Upper lobe of right lung (tissue), 1 donor: ENCODE measurements around the gene ALPL. TPM values are rescaled to one million over a fixed set of nuclear protein-coding genes. Genes with fewer than 3 reads are reported as not detected.

Source experiments
- ATAC-seq: fragments of 200-7000 bp; cut with Tn5 transposase; one replicate; pipeline ENCODE4 v1.9.1; 2020; ENCODE audit warnings: mild to moderate bottlenecking, moderate library complexity
- DNase-seq: peaks from one replicate; pipeline ENCODE4 v3.0.0-alpha.2; 2020
- H3K27ac ChIP-seq: fragments of 200-600 bp; one replicate; pipeline ENCODE4 v1.8.0; 2022
- H3K27me3 ChIP-seq: fragments of 200-600 bp; one replicate; pipeline ENCODE4 v1.8.0; 2022; ENCODE audit warnings: mild to moderate bottlenecking
- H3K36me3 ChIP-seq: fragments of 200-600 bp; one replicate; pipeline ENCODE4 v1.8.0; 2022
- H3K4me1 ChIP-seq: fragments of 200-600 bp; one replicate; pipeline ENCODE4 v1.8.0; 2022
- H3K4me3 ChIP-seq: fragments of 200-600 bp; one replicate; pipeline ENCODE4 v1.8.0; 2022; ENCODE audit warnings: mild to moderate bottlenecking
- H3K9me3 ChIP-seq: fragments of 200-600 bp; one replicate; pipeline ENCODE4 v1.8.0; 2022
- intact Hi-C: fragments of 100-400 bp; cut with DNase I; formaldehyde crosslinking; loops from one replicate; pipeline ENCODE4 v1.11.0; 2022
- total RNA-seq: library from RNA; stranded (reverse); fragmentation: NEBNext Ultra II Directional; extraction: Animal tissue kit (Norgen Biotek cat#: 25700); gene quantifications from one replicate; pipeline ENCODE4 v1.2.1, GENCODE V29; 2021
- TF ChIP-seq, protein P1 (sequence below): fragments of 200-600 bp; IDR thresholded peaks from one replicate; pipeline ENCODE4 v1.8.0; 2022; ENCODE audit warnings: antibody characterized with exemption
- donor health status: DM: no; HTN: yes; CAD: no; lungs with severe emphysema.

Gene ALPL
- total RNA-seq, 1 donor from 2014 or later = 164 TPM

DNA sequence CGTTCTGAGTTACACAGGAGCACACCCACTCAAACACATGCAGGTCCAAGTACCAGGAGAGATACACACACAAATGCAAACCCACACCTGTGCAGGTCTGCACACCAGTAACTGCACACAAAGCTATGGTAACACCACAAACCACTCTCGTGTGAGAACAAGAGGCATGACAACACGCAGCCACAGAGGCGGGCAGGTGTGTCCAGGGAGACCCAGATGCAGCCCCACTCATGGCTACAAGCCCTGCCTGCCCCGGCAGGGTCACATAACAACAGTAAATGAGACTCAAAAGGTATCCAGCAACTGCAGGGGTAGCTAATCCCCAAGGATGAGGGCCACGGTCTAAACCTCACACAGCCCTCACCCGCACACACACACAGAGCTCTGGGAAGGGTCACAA is 111.8 kb downstream of the ALPL start:
- peak overlapping the region; percentile 49 for H3K4me3 ChIP-seq
- H3K27ac ChIP-seq = no peak overlapping the region
- no peaks in the 10 kb centered on the region for H3K9me3 ChIP-seq
- ATAC-seq (no peak), DNase-seq (no peak)
- H3K36me3 ChIP-seq = no peaks in the 10 kb centered on the region
- H3K27me3 ChIP-seq = peaks cover 23% of the 10 kb centered on the region
- intact Hi-C loops = no loop called here
- TF ChIP-seq, protein P1, sequence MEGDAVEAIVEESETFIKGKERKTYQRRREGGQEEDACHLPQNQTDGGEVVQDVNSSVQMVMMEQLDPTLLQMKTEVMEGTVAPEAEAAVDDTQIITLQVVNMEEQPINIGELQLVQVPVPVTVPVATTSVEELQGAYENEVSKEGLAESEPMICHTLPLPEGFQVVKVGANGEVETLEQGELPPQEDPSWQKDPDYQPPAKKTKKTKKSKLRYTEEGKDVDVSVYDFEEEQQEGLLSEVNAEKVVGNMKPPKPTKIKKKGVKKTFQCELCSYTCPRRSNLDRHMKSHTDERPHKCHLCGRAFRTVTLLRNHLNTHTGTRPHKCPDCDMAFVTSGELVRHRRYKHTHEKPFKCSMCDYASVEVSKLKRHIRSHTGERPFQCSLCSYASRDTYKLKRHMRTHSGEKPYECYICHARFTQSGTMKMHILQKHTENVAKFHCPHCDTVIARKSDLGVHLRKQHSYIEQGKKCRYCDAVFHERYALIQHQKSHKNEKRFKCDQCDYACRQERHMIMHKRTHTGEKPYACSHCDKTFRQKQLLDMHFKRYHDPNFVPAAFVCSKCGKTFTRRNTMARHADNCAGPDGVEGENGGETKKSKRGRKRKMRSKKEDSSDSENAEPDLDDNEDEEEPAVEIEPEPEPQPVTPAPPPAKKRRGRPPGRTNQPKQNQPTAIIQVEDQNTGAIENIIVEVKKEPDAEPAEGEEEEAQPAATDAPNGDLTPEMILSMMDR = no peak
- no peaks in the 10 kb centered on the region for H3K4me1 ChIP-seq

DNA sequence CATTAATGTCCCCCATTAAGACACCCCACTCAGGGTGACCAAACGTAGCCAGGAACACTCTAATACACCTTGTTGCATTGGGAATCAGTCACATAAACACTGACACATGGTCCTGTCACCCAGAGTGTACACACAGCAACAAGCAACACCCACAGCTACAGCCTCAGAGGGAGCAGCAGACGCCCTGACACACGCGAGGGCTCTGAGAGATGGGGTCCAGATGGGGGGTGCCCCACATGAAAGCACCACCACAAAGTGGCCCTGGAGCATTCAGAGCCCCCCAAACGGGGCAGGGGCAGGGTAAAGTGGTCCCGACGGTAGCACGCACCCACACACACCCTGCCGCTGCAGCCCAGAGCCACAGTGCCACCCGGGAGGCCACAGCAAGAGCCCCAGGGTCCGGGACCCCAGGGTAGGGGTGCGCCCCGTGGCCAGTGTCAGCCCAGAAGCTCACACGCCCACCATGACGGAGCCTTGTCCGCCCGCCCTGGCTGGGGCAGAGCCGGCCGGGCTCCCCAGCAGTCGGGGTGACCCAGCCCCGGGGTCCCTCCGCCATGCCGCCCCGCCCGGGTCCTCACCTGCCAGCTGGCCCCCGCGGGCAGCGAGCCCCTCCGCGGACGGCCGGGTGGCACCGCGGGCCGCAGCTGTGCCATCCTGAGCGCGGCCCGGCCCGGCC is 112.7 kb downstream of the ALPL start:
- DNase-seq = no peak
- TF ChIP-seq, protein P1 = no peak
- no peak for ATAC-seq
- peaks cover 23% of the 10 kb centered on the region for H3K27me3 ChIP-seq
- no peak overlapping the region for H3K27ac ChIP-seq
- H3K36me3 ChIP-seq = no peaks in the 10 kb centered on the region
- no peaks in the 10 kb centered on the region for H3K4me1 ChIP-seq
- H3K4me3 ChIP-seq = peak overlapping the region; percentile 49
- H3K9me3 ChIP-seq = no peaks in the 10 kb centered on the region
- intact Hi-C loops = no loop called here

DNA sequence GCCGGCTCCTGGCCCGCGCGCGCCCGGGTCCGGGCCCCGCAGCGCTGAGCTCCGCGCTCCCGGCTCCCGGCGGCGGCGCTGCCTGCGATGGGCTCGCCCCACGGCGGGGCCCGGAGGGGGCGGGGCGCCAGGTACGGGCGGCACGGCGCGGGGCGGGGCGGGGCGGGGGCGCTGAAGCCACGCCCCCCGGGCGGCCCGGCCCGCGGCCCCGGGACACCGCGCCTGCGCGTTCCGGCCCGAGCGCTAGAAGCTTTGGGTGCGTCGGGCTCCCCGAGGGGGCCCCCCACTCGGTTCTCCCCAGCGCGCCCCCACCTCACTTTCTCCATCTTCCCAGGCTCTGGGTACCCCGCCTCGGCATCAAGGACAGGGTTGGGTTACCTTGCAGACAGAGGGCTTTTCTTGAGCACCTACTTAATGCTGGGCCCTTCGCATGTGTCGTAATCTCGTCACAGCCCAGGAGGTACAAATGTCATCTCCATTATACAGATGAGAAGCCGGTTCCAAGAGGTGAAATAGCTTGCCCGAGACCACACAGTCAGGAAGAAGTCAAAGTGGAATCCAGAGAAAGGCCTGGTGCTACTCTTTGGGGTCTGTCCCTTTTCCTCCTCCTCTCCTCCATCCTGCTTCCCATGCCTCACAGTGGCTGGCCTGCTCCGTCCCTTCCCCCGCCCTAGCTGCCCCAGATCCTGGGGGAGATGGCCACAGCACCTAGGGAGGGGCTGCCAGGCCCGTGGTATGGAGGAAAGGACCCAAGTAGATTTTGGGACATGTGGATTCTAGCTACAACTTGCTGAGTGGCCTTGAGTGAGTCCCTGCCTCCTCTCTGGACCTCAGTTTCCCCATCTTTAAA is 113.5 kb downstream of the ALPL start:
- peak overlapping the region; percentile 48 for H3K27ac ChIP-seq
- ATAC-seq (peak; percentile 69), DNase-seq (peak; percentile 83)
- H3K4me1 ChIP-seq = no peaks in the 10 kb centered on the region
- intact Hi-C loops = no loop called here
- no peak overlapping the region for H3K4me3 ChIP-seq
- H3K9me3 ChIP-seq = no peaks in the 10 kb centered on the region
- peaks cover 23% of the 10 kb centered on the region for H3K27me3 ChIP-seq
- TF ChIP-seq, protein P1 = no peak
- H3K36me3 ChIP-seq = no peaks in the 10 kb centered on the region

DNA sequence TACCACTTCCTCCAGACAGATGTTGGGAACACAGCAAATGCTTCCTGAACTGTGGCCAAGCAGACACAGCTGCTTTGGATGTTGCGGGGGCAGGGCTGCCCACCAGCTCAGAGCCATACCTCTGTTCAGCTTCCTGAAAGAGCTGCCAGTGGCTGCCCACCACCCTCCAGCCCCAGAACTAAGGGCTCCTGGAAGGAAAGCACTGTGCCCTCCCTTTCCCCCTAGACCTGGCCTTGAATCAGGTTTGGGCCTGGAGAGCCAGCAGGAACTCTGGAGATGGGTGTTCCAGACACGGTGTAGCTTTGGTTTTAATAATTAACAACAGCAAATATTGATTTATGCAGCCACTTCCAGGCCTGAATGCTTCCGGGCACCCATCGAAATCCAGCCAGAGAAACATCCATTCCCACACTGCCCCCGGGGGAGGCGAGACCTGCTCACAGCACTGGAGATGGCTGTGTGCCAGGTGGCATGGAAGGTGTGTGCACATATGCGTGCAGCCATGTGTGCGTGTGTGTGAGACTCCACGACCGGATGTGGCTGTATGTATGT is 114.3 kb downstream of the ALPL start:
- H3K4me1 ChIP-seq = no peaks in the 10 kb centered on the region

DNA sequence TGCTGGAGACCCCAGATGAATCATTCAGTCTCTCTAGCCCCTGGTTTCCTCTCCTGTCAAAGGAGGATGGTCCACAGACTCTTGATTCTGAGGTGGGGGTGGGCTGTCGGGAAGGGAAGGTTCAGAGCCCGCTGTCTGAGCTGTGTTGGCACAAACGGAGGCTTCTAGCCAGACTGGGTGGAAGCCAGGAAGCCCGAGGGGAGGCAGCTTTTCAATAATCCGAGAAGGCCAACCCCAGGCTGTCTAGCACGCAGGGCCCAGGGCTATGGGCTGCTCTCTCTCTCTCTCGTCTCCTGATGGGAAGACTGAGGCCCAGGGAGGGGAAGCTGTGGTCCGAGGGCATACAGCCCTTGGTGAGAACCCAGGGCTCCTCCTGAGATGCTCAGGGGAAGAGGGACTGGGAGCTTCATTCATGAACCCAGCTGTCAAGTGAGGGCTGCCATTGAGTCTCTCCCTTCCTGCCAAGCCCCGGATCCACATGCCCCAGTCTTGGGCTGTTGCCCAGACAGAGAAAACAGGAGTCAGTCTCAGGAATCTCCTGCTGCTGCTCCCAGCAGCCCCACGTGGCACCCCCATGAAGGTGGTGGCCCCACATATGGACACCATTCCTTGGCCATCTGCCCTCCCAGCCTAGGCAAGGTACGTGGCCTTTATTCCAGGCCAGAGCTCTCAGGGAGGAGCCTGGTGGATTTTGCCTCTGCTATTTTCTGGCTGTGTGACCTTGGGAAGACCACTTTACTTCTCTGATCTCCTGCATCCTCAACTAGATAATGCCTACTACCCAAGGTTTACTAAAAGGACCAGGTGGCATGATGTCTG is 115.6 kb downstream of the ALPL start:
- H3K4me3 ChIP-seq = no peak overlapping the region
- H3K27ac ChIP-seq = peak overlapping the region; percentile 25
- intact Hi-C loops = no loop called here
- H3K4me1 ChIP-seq = peaks cover 3% of the 10 kb centered on the region
- TF ChIP-seq, protein P1 = no peak
- DNase-seq = no peak
- peaks cover 22% of the 10 kb centered on the region for H3K27me3 ChIP-seq
- H3K9me3 ChIP-seq = no peaks in the 10 kb centered on the region
- no peaks in the 10 kb centered on the region for H3K36me3 ChIP-seq
- no peak for ATAC-seq

More for the DNA sequence above, 114.3 kb downstream of the ALPL start:
- ATAC-seq (peak; percentile 65), DNase-seq (peak; percentile 94)
- no peaks in the 10 kb centered on the region for H3K9me3 ChIP-seq
- no peak overlapping the region for H3K4me3 ChIP-seq
- TF ChIP-seq, protein P1 = no peak
- no peaks in the 10 kb centered on the region for H3K36me3 ChIP-seq
- intact Hi-C loops = no loop called here
- peak overlapping the region; percentile 48 for H3K27ac ChIP-seq
- H3K27me3 ChIP-seq = peaks cover 23% of the 10 kb centered on the region
